KOPT-K1 (cell line): ENCODE data around the gene ZNF784.

Experiments
- H3K27ac ChIP-seq: fragments of 200-600 bp; sonication (generic); 2 replicates; pipeline ENCODE4 v1.5.1; 2016; ENCODE audit warnings: antibody characterized with exemption, mild to moderate bottlenecking, low read depth, low read length; ENCODE audit not compliant: poor library complexity, severe bottlenecking
- H3K36me3 ChIP-seq: fragments of 200-600 bp; sonication (generic); 2 replicates; pipeline ENCODE4 v1.5.1; 2017; ENCODE audit warnings: antibody characterized with exemption, mild to moderate bottlenecking, low read length, moderate library complexity; ENCODE audit not compliant: insufficient read depth
- H3K9me3 ChIP-seq: fragments of 200-600 bp; sonication (generic); 2 replicates; pipeline ENCODE4 v1.5.1; 2017; ENCODE audit warnings: antibody characterized with exemption, low read length, mild to moderate bottlenecking; ENCODE audit not compliant: insufficient read depth, poor library complexity, severe bottlenecking

The ZNF784 gene

GRCh38 chr19:55661826-55662225, 37.5 kb upstream of the ZNF784 start:
- no peak overlapping the region for H3K27ac ChIP-seq
- no peaks in the 10 kb centered on the region for H3K9me3 ChIP-seq
- peaks cover 99% of the 10 kb centered on the region for H3K36me3 ChIP-seq

DNA sequence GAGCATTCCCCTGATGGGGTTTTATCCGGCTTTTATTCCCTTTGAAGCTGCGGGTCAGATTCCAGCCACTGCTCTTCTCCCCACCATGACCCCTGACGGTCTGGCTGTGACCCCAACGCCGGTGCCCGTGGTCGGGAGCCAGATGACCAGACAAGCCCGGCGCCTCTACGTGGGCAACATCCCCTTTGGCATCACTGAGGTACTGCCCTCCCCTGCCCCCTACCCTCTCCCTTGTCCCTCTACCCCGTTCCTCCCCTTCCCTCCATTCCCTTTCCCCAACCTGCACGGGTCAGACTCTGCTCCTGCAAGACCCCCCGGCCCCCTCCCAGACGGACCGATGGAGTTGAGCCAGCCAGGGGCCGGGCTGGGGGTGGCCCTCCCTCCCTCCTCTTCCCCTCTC, 36.6 kb upstream of the ZNF784 start:
- H3K9me3 ChIP-seq, result no peaks in the 10 kb centered on the region
- peaks cover 98% of the 10 kb centered on the region for H3K36me3 ChIP-seq
- no peak overlapping the region for H3K27ac ChIP-seq

DNA sequence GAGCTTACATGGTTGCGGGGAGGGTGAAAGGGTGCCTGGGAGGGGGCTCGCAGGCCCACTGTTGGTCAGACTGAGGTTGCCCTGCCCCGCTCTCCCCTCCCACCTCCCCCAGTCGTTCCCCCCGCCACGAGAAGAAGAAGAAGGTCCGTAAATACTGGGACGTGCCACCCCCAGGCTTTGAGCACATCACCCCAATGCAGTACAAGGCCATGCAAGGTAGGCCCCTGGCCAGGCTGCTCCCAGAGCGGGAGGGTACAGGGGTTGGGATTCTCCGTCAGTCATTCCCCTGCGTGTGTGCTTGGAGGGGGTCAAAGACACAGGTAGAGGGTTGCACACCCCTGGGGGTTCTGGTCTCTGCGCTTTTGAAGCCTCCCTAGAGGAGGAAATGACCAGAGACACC, 36.0 kb upstream of the ZNF784 start:
- H3K36me3 ChIP-seq, result peaks cover 95% of the 10 kb centered on the region
- H3K27ac ChIP-seq, result no peak overlapping the region
- H3K9me3 ChIP-seq, result no peaks in the 10 kb centered on the region

DNA sequence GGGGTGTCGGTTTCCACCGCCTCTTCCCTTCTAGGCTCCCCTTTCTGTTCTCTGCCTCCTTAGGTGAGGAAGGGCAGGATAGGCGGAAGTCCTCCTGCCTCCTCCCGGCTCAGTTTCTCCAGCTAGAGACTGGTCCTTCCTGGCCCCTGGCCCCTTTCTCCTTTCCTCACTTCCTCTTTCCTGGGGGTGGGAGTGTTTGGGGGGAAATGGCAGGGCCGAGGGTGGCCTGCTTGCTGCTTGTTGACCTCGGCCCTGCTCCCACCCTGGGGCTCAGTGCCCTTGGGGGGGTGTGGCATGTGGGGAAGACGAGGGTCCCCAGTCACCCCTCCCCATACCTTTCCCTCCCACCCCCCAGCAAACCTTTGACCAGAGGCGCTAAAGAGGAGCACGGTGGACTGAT, 35.5 kb upstream of the ZNF784 start:
- H3K9me3 ChIP-seq, result no peaks in the 10 kb centered on the region
- H3K36me3 ChIP-seq, result peaks cover 89% of the 10 kb centered on the region
- H3K27ac ChIP-seq, result no peak overlapping the region

DNA sequence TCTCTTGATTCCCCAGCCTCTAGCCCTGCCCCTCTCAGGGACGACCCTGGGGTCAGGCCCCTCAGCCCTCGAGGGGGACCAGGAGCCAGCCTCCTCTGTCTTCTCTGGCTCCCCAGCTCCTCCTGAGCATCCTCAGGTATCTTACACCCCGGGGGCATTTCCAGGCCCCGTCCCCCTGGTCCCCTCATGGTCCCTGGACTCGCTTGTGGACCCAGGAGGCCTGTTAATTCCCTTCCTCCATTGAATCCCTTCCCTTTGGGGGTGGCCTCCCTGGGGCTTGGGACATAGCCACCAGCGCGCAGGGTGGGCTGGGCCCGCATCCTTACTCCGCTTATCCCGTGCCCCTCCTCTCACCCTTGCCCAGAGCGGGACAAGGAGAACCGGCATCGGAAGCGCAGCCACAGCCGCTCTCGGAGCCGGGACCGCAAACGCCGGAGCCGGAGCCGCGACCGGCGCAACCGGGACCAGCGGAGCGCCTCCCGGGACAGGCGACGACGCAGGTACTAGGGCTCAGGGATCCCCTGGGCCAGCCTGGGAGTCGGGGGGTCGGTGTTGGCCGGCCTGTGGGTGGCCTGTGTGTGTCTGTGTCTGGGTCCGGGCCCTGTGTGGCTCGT, 34.6 kb upstream of the ZNF784 start:
- Histone ChIP-seq H3K27ac (no peak overlapping the region), H3K9me3 (no peaks in the 10 kb centered on the region), H3K36me3 (peaks cover 81% of the 10 kb centered on the region)

DNA sequence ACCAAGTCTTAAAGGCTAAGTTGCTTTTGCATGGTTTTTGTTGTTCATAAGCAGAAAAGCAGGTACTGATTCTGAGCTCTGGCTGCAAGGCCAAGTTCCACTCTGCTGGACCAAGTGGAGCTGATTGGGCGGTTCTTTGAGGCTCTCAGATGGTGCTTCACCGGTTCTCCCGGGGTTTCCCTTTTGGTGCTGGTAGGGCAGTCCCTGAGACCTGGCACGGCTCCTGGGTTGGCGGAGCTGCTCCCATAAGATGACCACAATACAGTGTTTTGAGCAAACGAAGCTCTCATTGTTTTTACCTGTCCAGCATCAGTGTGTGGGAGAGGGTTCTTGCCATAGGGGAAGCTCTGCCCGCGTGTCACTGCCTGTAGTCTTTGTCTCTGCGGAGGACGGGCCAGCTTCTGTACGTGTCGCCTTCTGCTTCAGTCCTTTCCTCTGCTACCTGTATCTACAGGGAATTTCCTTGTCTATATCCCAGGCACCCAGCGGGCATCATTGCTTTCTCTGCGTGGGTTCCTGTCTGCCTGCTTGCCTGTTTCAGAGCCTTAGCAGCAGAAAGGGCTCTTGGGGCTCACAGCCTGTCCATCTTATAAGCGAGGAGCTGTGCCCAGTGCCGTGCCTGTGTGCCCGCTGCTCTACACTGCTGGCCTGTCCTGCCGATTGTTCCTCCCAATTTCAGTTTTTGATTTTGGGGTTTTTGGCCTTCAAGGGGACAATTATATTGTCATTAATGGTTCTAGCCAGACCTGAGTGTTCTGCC, 32.8 kb upstream of the ZNF784 start:
- Histone ChIP-seq H3K36me3 (peaks cover 63% of the 10 kb centered on the region), H3K27ac (peak overlapping the region; percentile 100), H3K9me3 (no peaks in the 10 kb centered on the region)

DNA sequence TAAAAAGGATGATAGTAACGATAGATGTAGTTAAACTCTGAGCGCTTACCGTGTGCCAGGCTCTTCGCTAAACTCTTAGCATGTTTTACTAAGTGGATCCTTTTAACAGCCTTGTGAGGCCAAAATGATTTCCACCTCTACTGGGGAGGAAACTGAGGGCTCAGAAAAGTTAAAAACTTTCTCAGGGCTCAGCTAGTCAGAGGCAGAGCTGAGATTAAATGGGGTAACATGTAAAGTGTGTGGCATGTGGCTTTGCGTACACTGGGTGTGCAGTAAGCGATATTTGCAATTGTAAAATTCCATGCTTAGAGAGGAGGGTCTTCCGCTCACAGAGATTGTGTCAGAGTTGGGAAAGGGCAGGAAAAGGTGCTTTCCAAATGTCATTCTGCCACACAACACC, 32.2 kb upstream of the ZNF784 start:
- Histone ChIP-seq H3K27ac (peak overlapping the region; percentile 100), H3K9me3 (no peaks in the 10 kb centered on the region), H3K36me3 (peaks cover 56% of the 10 kb centered on the region)

DNA sequence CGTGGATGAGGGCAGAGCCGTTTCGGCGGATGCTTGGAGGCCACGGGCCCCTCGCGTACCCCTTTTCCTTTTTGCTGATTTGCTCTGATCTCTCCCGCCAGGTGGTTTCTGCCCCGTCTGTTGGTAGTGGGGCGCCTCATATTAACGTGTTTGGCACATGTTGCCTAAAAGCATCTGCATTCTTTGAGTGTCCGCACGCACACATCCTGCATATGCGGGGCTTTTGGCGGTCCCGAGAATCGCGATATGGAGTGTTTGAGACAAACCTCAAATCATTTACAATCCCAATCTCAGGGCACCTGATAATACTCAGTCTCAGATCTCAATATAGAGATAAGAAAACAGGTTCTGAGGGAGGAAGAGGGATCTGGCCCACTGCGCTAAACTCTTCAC, 31.3 kb upstream of the ZNF784 start:
- H3K36me3 ChIP-seq, result peaks cover 47% of the 10 kb centered on the region
- H3K9me3 ChIP-seq, result no peaks in the 10 kb centered on the region
- H3K27ac ChIP-seq, result peak overlapping the region; percentile 100

DNA sequence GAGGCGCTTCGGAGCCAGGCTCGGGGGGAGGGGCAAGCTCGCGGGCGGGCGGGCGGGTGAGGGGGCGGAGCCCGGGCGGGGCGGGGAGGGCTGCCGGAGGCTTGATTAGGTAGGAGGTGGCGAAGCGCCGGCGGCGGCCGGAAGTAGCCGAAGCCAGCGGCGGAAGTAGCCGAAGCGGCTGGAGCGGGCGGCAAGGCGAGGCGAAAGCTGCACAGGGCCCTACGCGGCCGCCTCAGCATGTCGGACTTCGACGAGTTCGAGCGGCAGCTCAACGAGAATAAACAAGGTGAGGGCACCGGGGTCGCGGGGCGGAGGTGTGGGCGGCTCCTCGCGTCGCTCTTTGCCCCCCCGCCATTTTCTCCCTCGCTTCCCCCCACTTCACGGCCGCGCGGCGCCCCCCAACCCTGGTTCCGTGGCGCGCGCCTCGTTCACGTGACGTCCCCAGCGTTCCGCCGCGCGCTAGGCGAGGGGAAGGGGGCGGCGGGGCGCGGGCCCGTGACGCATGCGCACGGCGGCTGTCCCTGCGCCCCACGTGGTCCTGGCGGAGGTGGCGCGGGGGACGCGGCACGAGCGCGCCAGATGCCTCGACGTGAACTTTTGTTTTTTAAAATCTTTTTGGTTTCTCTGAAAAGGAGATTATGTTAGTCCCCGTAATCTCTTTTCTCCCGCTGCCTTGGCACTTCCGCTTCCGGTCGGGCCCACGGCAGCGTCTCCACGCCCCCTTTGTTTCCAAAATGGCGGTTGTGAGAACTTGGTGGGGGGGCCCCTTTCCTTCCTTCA, 30.7 kb upstream of the ZNF784 start, which contains the start of gene U2AF2:
TSS of gene U2AF2 (plus strand) at position 168 of the 780 bp plus-strand sequence. CDS start at position 238, 70 bp downstream.
- Histone ChIP-seq H3K36me3 (peaks cover 42% of the 10 kb centered on the region), H3K9me3 (no peaks in the 10 kb centered on the region), H3K27ac (peak within 1 kb of the TSS; percentile 100)

DNA sequence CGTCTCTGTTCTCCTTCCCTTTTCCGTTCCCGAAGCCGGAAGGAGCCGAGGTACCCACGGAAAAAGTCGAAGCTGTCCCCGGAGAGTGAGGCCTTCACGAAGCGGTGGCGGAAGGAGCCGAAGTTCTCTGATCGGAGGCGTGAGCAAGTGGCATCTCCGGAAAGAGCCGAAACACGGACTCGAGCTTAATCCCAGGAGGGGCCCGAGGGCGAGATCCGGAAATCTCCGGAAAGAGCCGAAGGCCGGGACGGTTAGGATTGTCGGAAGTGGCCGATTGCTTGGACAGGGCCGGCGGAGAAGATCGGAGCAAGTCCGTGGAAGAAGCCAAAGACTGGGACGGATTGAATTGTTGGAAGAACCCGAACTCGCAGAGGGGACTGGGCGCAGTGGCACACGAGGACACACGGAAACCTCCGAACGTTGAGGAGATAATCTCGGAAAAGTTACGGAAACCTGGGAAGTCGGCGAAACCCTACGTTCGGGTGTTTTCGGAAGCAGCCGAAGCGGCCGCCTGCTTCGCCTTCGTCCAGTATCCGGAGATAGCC, 30.0 kb upstream of the ZNF784 start:
- Histone ChIP-seq H3K9me3 (no peaks in the 10 kb centered on the region), H3K36me3 (peaks cover 35% of the 10 kb centered on the region), H3K27ac (peak overlapping the region; percentile 100)

- Histone ChIP-seq H3K27ac (peak overlapping the region; percentile 100), H3K9me3 (no peaks in the 10 kb centered on the region), H3K36me3 (peaks cover 29% of the 10 kb centered on the region)
Observed at GRCh38 chr19:55653651-55654322, 29.4 kb upstream of the ZNF784 start.

DNA sequence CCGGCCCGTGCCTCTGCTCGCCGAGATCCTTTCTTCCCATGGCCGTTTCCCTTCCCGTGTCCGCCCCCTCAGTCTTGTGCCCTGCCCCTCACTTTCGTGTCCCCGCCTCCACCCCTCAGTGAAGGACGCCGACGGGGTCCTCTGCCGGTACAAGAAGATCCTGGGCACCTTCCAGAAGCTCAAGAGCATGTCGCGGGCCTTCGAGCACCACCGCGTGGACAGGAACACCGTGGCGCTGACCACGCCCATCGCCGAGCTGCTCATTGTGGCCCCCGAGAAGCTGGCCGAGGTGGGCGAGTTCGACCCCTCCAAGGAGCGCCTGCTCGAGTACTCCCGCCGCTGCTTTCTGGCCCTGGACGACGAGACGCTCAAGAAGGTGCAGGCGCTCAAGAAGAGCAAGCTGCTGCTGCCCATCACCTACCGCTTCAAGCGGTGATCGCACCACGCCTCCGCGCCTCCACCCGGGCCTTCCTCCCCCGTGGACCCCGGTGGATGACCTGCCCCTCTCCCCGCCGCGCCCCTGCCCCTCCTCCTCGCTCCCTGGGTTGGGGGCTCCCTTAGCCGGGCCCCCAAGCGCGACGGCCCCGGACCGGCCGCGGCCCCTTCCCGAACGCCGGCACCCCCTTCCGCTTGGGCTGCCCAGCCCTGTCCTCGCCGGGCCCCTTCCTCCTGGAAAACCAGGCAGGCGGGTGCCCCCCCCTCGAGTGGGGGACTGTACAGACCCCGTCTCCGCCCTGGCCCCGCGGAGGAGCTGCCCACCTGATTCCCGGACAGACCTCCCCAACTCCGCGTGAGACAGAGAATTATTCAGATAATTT, 28.2 kb upstream of the ZNF784 start:
- peaks cover 18% of the 10 kb centered on the region for H3K36me3 ChIP-seq
- H3K9me3 ChIP-seq, result no peaks in the 10 kb centered on the region
- H3K27ac ChIP-seq, result peak overlapping the region; percentile 100

DNA sequence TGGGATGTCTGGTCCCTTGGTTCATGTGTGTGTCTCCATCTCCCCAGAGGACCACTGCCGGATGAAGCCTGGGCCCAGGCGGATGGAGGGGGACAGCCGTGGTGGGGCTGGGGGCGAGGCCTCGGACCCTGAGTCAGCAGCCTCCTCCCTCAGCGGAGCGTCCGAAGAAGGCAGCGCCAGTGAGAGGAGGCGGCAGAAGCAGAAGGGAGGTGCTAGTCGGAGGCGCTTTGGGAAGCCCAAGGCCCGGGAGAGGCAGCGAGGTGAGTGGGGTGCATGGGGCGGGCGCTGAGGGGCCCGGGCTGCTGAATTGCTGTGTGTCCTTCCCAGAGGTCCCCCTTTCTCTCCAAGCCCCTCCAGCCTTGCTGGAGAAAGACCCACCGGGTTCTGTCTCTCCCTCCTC, 26.9 kb upstream of the ZNF784 start:
- no peaks in the 10 kb centered on the region for H3K9me3 ChIP-seq
- H3K36me3 ChIP-seq, result peaks cover 7% of the 10 kb centered on the region; the same call in 1 of the 2 replicates
- H3K27ac ChIP-seq, result no peak overlapping the region

GRCh38 chr19:55650602-55651230, 26.4 kb upstream of the ZNF784 start:
- peaks cover 7% of the 10 kb centered on the region for H3K36me3 ChIP-seq
- H3K27ac ChIP-seq, result no peak overlapping the region
- H3K9me3 ChIP-seq, result no peaks in the 10 kb centered on the region
